Measurements from ENCODE around the gene ELAVL4.

- TF ChIP-seq EZH2 (IDR thresholded peaks at IDR 0.05) (no peak), POLR2AphosphoS5 (IDR thresholded peaks at IDR 0.05; ENCODE audit: borderline replicate concordance, low read depth, low read length) (no peak)
These were observed 20.5 kb downstream of the ELAVL4 start for GRCh38 chr1:50129201-50129600.

All from SK-N-MC (cell line).